Measurements from ENCODE around the gene CHFR.

DNA sequence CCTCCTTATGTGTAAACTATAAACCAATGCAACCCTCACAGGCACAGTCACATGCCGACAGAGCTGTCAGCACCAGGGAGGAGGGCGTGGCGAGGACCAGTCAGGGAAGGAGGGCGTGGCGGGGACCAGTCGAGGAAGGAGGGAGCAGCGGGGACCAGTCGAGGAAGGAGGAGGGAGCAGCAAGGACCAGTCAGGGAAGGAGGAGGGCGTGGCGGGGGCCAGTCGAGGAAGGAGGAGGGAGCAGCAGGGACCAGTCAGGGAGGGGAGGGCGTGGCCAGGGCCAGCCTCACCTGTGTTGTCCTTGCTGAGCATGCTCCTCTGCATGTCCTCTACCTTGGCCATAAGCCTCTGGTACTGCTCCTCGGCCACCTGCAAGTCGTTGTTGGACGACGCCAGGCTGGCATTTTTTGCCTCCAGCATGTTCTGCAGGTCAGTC, 83.0 kb downstream of the CHFR start:
- no peak for TF ChIP-seq POLR2A (IDR thresholded peaks at IDR 0.05)
- TF ChIP-seq, protein P1, sequence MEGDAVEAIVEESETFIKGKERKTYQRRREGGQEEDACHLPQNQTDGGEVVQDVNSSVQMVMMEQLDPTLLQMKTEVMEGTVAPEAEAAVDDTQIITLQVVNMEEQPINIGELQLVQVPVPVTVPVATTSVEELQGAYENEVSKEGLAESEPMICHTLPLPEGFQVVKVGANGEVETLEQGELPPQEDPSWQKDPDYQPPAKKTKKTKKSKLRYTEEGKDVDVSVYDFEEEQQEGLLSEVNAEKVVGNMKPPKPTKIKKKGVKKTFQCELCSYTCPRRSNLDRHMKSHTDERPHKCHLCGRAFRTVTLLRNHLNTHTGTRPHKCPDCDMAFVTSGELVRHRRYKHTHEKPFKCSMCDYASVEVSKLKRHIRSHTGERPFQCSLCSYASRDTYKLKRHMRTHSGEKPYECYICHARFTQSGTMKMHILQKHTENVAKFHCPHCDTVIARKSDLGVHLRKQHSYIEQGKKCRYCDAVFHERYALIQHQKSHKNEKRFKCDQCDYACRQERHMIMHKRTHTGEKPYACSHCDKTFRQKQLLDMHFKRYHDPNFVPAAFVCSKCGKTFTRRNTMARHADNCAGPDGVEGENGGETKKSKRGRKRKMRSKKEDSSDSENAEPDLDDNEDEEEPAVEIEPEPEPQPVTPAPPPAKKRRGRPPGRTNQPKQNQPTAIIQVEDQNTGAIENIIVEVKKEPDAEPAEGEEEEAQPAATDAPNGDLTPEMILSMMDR (IDR thresholded peaks at IDR 0.05), result no peak

All from lower leg skin (tissue), 3 donors.